K562 (cell line): ENCODE measurements around the gene MAD1L1. TPM values are rescaled to one million over a fixed set of nuclear protein-coding genes. Genes with fewer than 3 reads are reported as not detected.

Experiments used
- ATAC-seq: fragments of 200-7000 bp; cut with Tn5 transposase; 3 replicates; pipeline ENCODE4 v1.9.1; 2020; ENCODE audit warnings: moderate library complexity
- BruUV-seq: library from RNA; stranded (reverse); fragments of 400-500 nt; replicated peaks from 2 replicates; lab custom pipeline; 2021; lab: Mats Ljungman, UMichigan
- CTCF ChIA-PET: fragments of 300-600 bp; formaldehyde crosslinking; extraction: SDS; loops from one replicate; lab custom pipeline; 2021; ENCODE audit warnings: low intra/inter-chr PET ratio; lab: Yijun Ruan, JAX
- POLR2A ChIA-PET: fragments of 300-600, 350-650 bp; sonication (Branson Sonifier 250); formaldehyde crosslinking; extraction: SDS; loops from one replicate; lab custom pipeline; 2021; ENCODE audit warnings: antibody characterized with exemption, inconsistent platforms; lab: Yijun Ruan, JAX
- DNase-seq, 4 experiments: peaks; one replicate each; pipeline versions ENCODE4 v3.0.0 to v3.0.0-alpha.2; 2011 to 2018; ENCODE audit warnings: low spot score in 3 of 4, mixed read lengths in 3 of 4; ENCODE audit errors: extremely low read depth in 1 of 4
- FAIRE-seq: peaks from 2 replicates; lab custom pipeline; 2011; peaks lifted over from hg19 to GRCh38; lab: Jason Lieb, UNC
- H2AFZ ChIP-seq: 2 replicates; pipeline ENCODE4 v1.6.0; 2011; ENCODE audit warnings: low read depth, low read length, control low read depth, inconsistent platforms
- H3K27ac ChIP-seq: fragments of 200-600 bp; 3 replicates; pipeline ENCODE4 v1.8.0; 2011; ENCODE audit warnings: low read depth, mild to moderate bottlenecking, control low read depth, inconsistent platforms, low read length, moderate library complexity, mixed read lengths; ENCODE audit errors: extremely low read depth
- H3K27me3 ChIP-seq, 2 experiments: fragments of 300-600 bp in 1 of 2; 2 replicates in 1 of 2; 3 replicates in 1 of 2; pipeline versions ENCODE4 v1.6.0 to v1.8.0; 2011; ENCODE audit warnings: inconsistent platforms in 2 of 2, low read length in 2 of 2, mild to moderate bottlenecking in 1 of 2, mixed read lengths in 1 of 2, moderate library complexity in 1 of 2; ENCODE audit not compliant: control insufficient read depth in 2 of 2, insufficient read depth in 2 of 2
- H3K36me3 ChIP-seq: fragments of 300-600 bp; 3 replicates; pipeline ENCODE4 v1.8.0; 2011; ENCODE audit warnings: mild to moderate bottlenecking, low read length, inconsistent platforms; ENCODE audit not compliant: control insufficient read depth, insufficient read depth
- H3K4me1 ChIP-seq, 2 experiments: fragments of 200-600 bp in 1 of 2; replicated peaks in 1 of 2; 2 replicates in 1 of 2; 3 replicates in 1 of 2; pipeline versions ENCODE4 v1.5.1 to v1.8.0; 2011; ENCODE audit warnings: inconsistent platforms in 2 of 2, low read length in 2 of 2, mild to moderate bottlenecking in 1 of 2, mixed read lengths in 1 of 2, moderate library complexity in 1 of 2; ENCODE audit not compliant: control insufficient read depth in 2 of 2, insufficient read depth in 2 of 2
- H3K4me2 ChIP-seq: 2 replicates; pipeline ENCODE4 v1.6.1; 2011; ENCODE audit warnings: low read length, control low read depth, inconsistent platforms, mixed read lengths; ENCODE audit not compliant: insufficient read depth
- H3K4me3 ChIP-seq: fragments of 200-600 bp; sonication (generic), shearing (Covaris generic); 2 replicates; pipeline ENCODE4 v1.5.1; 2016; ENCODE audit warnings: control low read depth, inconsistent platforms
- H3K79me2 ChIP-seq: fragments of 200-600 bp; 3 replicates; pipeline ENCODE4 v1.8.0; 2011; ENCODE audit warnings: low read length, inconsistent platforms; ENCODE audit not compliant: control insufficient read depth, insufficient read depth
- H3K9ac ChIP-seq, 2 experiments: 2 replicates each; pipeline versions ENCODE4 v1.6.0 to v1.6.1; 2011; ENCODE audit warnings: low read depth in 2 of 2, low read length in 2 of 2, control low read depth in 1 of 2, inconsistent platforms in 1 of 2, mild to moderate bottlenecking in 1 of 2, mixed read lengths in 1 of 2; ENCODE audit not compliant: insufficient read depth in 1 of 2
- H3K9me1 ChIP-seq: one replicate; pipeline ENCODE4 v1.6.0; 2011; ENCODE audit warnings: inconsistent platforms, mild to moderate bottlenecking, low read length, moderate library complexity; ENCODE audit not compliant: control insufficient read depth, insufficient read depth
- H3K9me3 ChIP-seq: replicated peaks from 2 replicates; pipeline ENCODE4 v1.5.1; 2011; ENCODE audit warnings: low read depth, low read length, inconsistent platforms; ENCODE audit not compliant: control insufficient read depth, insufficient read depth
- H4K20me1 ChIP-seq: replicated peaks from 2 replicates; pipeline ENCODE4 v1.6.1; 2011; ENCODE audit warnings: low read length, inconsistent platforms, mixed read lengths; ENCODE audit not compliant: control insufficient read depth, insufficient read depth
- BRCA1 ChIP-seq, 2 experiments: fragments of 450-650 bp in 1 of 2; sonication (generic) in 1 of 2; formaldehyde crosslinking in 1 of 2; IDR thresholded peaks; 2 replicates each; pipeline versions ENCODE4 v1.5.0 to v1.6.1; 2017 to 2020; ENCODE audit warnings: mild to moderate bottlenecking in 1 of 2, missing genetic modification reagents in 1 of 2
- WGBS: fragments of 100-300 bp; shearing (Covaris generic); methylation state at CpG from one replicate; pipeline ENCODE4 v1.1.6; 2016; ENCODE audit warnings: low coverage, mixed read lengths; ENCODE audit not compliant: insufficient coverage; ENCODE audit errors: missing lambda C conversion rate; 5-methylcytosine and 5-hydroxymethylcytosine counted together
- in situ Hi-C: fragments of 300-500 bp; cut with MboI; formaldehyde crosslinking; loops from 4 replicates; pipeline ENCODE4 v1.15.0; 2018; ENCODE audit warnings: inconsistent platforms, mixed read lengths
- intact Hi-C: fragments of 100-400 bp; cut with micrococcal nuclease; formaldehyde crosslinking; loops from 2 replicates; pipeline ENCODE4 v1.14.2; 2022
- polyA plus RNA-seq, 8 experiments: library from polyadenylated mRNA; depleted of rRNA in 4 of 8; stranded (reverse) in 5 of 8; unstranded in 3 of 8; fragments of >200 nt; fragmentation: Nextera tagmentation in 2 of 8; fragmentation: Illumina TruSeq in 1 of 8; extraction: Ambion mirVana in 2 of 8; extraction: Trizol in 1 of 8; gene quantifications; 2 replicates each; pipeline versions ENCODE4 v1.2.1 to v1.2.3, GENCODE V29; 2011 to 2014; ENCODE audit warnings: inconsistent platforms in 1 of 8, missing spikeins in 1 of 8
- total RNA-seq, 7 experiments: library from RNA; depleted of rRNA in 6 of 7; stranded (reverse); fragments of >200 nt in 6 of 7; fragmentation: Illumina TruSeq in 2 of 7; extraction: Trizol in 2 of 7; gene quantifications; 2 replicates each; pipeline versions ENCODE4 v1.2.1 to v1.2.3, GENCODE V29; 2011 to 2021; ENCODE audit warnings: low replicate concordance in 1 of 7
- TF ChIP-seq, protein P1 (sequence below): fragments of 450-650 bp; IDR thresholded peaks from 2 replicates; pipeline ENCODE4 v1.6.1; 2016

The MAD1L1 gene
- total and polyA plus RNA-seq, 9 of the 15 experiments (the other 6 are each of a cell fraction or from before 2014, with no cell fraction given) = 1.7 to 89.7 (median 18.0) TPM

DNA sequence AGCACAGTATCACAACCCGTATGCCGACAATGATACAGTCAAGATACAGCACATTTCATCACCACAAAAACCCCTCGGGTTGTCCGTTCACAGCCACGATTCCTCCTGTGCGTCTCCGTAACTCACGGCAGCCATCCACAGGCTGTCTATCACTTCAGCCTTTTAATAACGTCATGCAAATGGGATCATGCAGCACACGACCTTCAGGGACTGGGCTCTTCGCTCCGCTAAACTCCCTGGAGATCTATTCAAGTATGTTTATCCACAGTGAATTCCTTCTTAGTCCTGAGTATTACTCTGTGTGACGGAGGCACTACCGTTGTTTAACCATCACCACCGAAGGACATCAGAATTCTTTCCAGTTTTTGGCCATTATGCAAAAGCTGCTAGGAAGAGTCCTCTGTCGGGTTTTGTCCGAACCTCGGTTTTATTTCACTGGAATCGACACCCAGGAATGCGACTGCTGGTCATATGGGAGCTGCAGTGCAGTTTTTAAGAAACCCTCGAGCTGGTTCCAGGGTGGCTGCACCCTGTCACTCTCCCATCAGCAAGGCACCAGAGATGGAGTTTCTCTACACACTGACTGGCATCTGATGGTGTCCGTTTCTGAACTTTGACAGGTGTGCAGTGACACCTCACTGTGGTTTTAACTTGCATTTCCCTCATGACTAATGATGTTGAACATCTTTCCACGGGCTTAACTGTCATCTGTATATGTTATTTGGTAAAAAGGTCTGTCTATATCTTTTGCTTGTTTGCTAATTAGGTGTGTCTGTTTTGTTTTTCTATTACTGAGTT lies 193.6 kb downstream of the MAD1L1 start:
- ATAC-seq (no peak), FAIRE-seq (peak; percentile 65), DNase-seq (no peak)
- Histone ChIP-seq H3K79me2 (no peaks in the 10 kb centered on the region; the same call in 2 of the 3 replicates), H2AFZ (no peak overlapping the region), H3K27me3 (no peaks in the 10 kb centered on the region), H4K20me1 (no peaks in the 10 kb centered on the region), H3K27ac (no peak overlapping the region), H3K4me2 (no peak overlapping the region), H3K9me3 (no peaks in the 10 kb centered on the region; the same call in 1 of the 2 replicates), H3K36me3 (peaks cover 16% of the 10 kb centered on the region; the same call in 2 of the 3 replicates), H3K9me1 (no peaks in the 10 kb centered on the region), H3K4me3 (no peak overlapping the region), H3K9ac (no peak overlapping the region), H3K4me1 (peaks cover 15 to 34% of the 10 kb centered on the region in 2 experiments; a peak in 4 of 5 replicates)
- POLR2A ChIA-PET = interaction anchor here (0.7 to 1.6 kb wide), 5 partner anchors 12 to 485 kb away, joined by 3 read pairs; no protein-coding TSS in a partner anchor
- TF ChIP-seq, protein P1, sequence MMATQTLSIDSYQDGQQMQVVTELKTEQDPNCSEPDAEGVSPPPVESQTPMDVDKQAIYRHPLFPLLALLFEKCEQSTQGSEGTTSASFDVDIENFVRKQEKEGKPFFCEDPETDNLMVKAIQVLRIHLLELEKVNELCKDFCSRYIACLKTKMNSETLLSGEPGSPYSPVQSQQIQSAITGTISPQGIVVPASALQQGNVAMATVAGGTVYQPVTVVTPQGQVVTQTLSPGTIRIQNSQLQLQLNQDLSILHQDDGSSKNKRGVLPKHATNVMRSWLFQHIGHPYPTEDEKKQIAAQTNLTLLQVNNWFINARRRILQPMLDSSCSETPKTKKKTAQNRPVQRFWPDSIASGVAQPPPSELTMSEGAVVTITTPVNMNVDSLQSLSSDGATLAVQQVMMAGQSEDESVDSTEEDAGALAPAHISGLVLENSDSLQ = 0 out of 2 replicates have a peak, but pooled peaks have one; percentile 3
- TF ChIP-seq BRCA1 (IDR thresholded peaks at IDR 0.05) (no peak), BRCA1 (CRISPR knock-in tag; IDR thresholded peaks at IDR 0.05) (no peak)
- no TSS peak for BruUV-seq
- CTCF ChIA-PET = no interaction called here
- 85% methylated on average over 23 of the region's 23 CpGs for WGBS
- intact Hi-C loops = loop anchor here (2.0 kb wide), 1 partner anchor 18 kb away; no protein-coding TSS in a partner anchor
- in situ Hi-C loops = no loop called here
